Activated B cell treated with CpG ODN at 0.5 μM for 24 hours (primary cell): ENCODE results near the gene RUSC1. TPM values are rescaled to one million over a fixed set of nuclear protein-coding genes. Genes with fewer than 3 reads are reported as not detected.

Source experiments
- ATAC-seq: fragments of 200-7000 bp; cut with Tn5 transposase; one replicate; pipeline ENCODE4 v1.10.0; 2021; ENCODE audit warnings: low read depth, mild to moderate bottlenecking, moderate library complexity
- CTCF ChIA-PET: fragments of 350-600 bp; sonication (Branson Sonifier 250); formaldehyde crosslinking; loops from one replicate; lab custom pipeline; 2021; ENCODE audit warnings: antibody characterized with exemption; lab: Charles Lee
- POLR2A ChIA-PET: fragments of 350-600 bp; sonication (Branson Sonifier 250); formaldehyde crosslinking; loops from one replicate; lab custom pipeline; 2021; ENCODE audit warnings: antibody characterized with exemption; lab: Charles Lee
- DNase-seq: peaks from one replicate; pipeline ENCODE4 v3.0.0; 2022
- H3K27ac Mint-ChIP-seq: one replicate; pipeline ENCODE4 v1.8.0; 2020; ENCODE audit warnings: mixed read lengths
- H3K27me3 Mint-ChIP-seq: one replicate; pipeline ENCODE4 v1.8.0; 2021; ENCODE audit warnings: mixed read lengths
- H3K36me3 Mint-ChIP-seq: one replicate; pipeline ENCODE4 v1.8.0; 2021; ENCODE audit warnings: low read depth, mixed read lengths
- H3K4me1 Mint-ChIP-seq: one replicate; pipeline ENCODE4 v1.8.0; 2021; ENCODE audit warnings: mixed read lengths
- H3K4me3 Mint-ChIP-seq: one replicate; pipeline ENCODE4 v1.8.0; 2020; ENCODE audit warnings: mild to moderate bottlenecking, mixed read lengths
- H3K9me3 Mint-ChIP-seq: one replicate; pipeline ENCODE4 v1.8.0; 2020; ENCODE audit warnings: mixed read lengths
- intact Hi-C: fragments of 100-400 bp; cut with micrococcal nuclease; formaldehyde crosslinking; loops from one replicate; pipeline ENCODE4 v1.15.1; 2024
- total RNA-seq: library from RNA; stranded (reverse); gene quantifications from 2 replicates; pipeline ENCODE4 v1.2.3, GENCODE V29; 2022
- TF ChIP-seq, protein P1 (sequence below): fragments of 200-600 bp; IDR thresholded peaks from one replicate; pipeline ENCODE4 v1.8.0; 2022; ENCODE audit warnings: antibody characterized with exemption, mild to moderate bottlenecking

Gene RUSC1
- total RNA-seq, 1 donor from 2014 or later = 15.0 TPM

DNA sequence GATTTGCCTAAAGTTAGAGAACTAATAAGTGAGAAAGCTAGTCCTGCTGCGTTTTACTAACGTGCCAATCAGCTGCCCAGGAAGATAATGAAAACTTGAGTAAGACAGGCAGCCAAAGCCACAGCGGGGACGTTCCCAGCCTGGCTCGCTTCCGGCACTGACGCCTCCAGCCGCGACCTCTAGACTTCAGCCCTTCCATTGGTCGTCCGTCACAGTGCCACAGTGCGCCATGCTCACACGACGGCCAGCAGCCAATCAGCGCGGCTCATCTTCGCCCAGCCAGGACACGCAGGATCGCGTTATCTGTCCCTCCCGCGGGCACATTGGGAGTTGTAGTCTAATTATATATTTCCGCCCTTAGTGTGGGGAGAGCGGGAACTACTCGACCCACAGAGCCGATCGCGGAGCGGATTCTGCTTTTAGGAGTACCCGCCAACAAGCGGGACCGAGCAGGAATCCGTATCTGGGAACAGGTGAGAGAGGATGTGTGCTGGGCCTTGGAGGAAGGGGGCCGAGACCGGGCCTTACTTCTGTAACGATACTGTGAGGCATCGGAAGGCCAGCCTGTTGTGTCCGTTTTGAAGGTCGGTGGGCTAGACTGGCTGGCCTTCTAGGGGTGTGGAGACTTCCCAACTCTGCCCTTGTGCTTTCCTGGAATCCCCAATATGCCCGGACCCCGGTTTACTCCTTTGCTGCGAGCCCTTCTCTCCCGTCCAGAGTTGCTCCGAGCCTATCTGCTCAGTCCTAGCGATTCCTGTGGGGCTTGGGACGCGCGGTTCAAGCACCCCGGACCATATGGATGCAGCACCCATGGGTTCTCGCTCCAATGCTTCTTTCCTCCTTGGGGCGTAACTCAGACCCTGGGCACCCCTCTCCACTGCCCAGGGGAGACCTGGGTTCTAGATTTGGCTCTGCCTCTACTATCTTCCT is 11.9 kb upstream of the RUSC1 start, which contains the start of gene FDPS:
Gene FDPS (plus strand): TSS at position 374 of the 930 bp plus-strand sequence. CDS start 924 bp downstream, outside the sequence.
- CTCF ChIA-PET = interaction anchor here (0.6 to 2.5 kb wide), 8 partner anchors 12 to 195 kb away, joined by 3 to 23 read pairs (median 4); partner anchors contain the start of genes CLK2 and RUSC1

DNA sequence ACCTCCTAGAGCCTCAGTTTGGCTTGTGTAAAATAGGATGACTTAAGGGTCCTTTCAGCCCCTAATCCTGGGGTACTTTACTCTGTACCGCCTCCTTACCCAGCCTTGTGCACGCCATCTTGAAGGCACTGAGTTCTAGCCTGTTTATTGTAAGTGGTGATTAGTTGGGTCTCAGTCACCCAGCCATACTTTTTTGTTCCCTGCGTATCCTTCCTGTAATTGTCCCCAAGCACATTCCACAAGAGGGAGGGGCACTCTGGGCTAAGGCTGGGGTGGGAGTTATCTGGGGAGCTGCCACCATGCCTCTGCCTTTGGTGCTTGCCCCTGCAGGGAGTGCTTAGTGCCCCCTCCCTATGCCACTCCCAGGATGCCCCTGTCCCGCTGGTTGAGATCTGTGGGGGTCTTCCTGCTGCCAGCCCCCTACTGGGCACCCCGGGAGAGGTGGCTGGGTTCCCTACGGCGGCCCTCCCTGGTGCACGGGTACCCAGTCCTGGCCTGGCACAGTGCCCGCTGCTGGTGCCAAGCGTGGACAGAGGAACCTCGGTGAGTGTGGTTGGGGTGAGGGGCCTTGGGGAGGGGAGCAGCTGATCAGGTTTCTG is 11.2 kb upstream of the RUSC1 start:
- peak overlapping the region; percentile 94 for H3K4me3 Mint-ChIP-seq
- intact Hi-C loops = no loop called here
- ChIA-PET POLR2A (interaction anchor here (0.6 to 1.3 kb wide), 2 partner anchors 37 to 613 kb away, joined by 5 to 6 read pairs; partner anchors contain the start of gene CLK2), CTCF (no interaction called here)
- TF ChIP-seq, protein P1, sequence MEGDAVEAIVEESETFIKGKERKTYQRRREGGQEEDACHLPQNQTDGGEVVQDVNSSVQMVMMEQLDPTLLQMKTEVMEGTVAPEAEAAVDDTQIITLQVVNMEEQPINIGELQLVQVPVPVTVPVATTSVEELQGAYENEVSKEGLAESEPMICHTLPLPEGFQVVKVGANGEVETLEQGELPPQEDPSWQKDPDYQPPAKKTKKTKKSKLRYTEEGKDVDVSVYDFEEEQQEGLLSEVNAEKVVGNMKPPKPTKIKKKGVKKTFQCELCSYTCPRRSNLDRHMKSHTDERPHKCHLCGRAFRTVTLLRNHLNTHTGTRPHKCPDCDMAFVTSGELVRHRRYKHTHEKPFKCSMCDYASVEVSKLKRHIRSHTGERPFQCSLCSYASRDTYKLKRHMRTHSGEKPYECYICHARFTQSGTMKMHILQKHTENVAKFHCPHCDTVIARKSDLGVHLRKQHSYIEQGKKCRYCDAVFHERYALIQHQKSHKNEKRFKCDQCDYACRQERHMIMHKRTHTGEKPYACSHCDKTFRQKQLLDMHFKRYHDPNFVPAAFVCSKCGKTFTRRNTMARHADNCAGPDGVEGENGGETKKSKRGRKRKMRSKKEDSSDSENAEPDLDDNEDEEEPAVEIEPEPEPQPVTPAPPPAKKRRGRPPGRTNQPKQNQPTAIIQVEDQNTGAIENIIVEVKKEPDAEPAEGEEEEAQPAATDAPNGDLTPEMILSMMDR = no peak
- ATAC-seq = no peak
- no peak for DNase-seq
- peaks cover 30% of the 10 kb centered on the region for H3K4me1 Mint-ChIP-seq
- no peaks in the 10 kb centered on the region for H3K27me3 Mint-ChIP-seq
- no peaks in the 10 kb centered on the region for H3K9me3 Mint-ChIP-seq
- peak overlapping the region; percentile 92 for H3K27ac Mint-ChIP-seq
- peaks cover 38% of the 10 kb centered on the region for H3K36me3 Mint-ChIP-seq

More for the DNA sequence above, 11.9 kb upstream of the RUSC1 start, which contains the start of gene FDPS:
- intact Hi-C loops = loop anchor here (1.0 kb wide), 8 partner anchors 15 to 255 kb away; partner anchors contain the start of genes CLK2, HCN3, MTX1 and SCAMP3
- POLR2A ChIA-PET = interaction anchor here (0.6 to 1.9 kb wide), 12 partner anchors 11 to 301 kb away, joined by 3 to 30 read pairs (median 5); partner anchors contain the start of genes CLK2, MSTO1, RUSC1 and SCAMP3
- ATAC-seq (peak; percentile 97), DNase-seq (peak; percentile 87)
- Mint-ChIP-seq H3K4me3 (peak within 1 kb of the TSS; percentile 94), H3K4me1 (peaks cover 32% of the 10 kb centered on the region), H3K9me3 (no peaks in the 10 kb centered on the region), H3K27ac (peak within 1 kb of the TSS; percentile 92), H3K27me3 (no peaks in the 10 kb centered on the region), H3K36me3 (peaks cover 36% of the 10 kb centered on the region)
- TF ChIP-seq, protein P1 = no peak

DNA sequence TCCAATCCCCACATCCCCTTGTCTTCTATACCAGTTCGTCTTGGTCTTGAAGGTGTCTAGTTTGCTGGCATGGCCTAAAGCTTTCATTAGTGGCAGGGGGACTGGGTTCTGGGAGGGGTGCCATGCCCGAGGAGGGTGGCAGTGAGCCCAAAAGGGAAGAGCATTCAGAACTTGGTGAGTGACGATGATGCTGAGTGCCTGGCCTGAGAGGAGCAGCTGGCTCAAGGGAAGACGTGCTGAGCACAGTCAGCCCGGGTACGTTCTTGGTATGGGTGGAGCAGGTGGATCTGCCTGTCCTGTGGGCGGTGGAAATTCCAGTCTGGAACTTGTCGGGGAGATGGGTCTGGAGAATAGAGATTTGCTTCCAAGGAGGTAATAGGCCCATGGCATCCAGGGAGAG is 7.4 kb upstream of the RUSC1 start:
- H3K27me3 Mint-ChIP-seq = no peaks in the 10 kb centered on the region
- ATAC-seq = no peak
- DNase-seq = no peak
- ChIA-PET CTCF (interaction anchor here (0.8 kb wide), 1 partner anchor 10 kb away, joined by 3 read pairs; no protein-coding TSS in a partner anchor), POLR2A (interaction anchor here (1.7 kb wide), 1 partner anchor 10 kb away, joined by 5 read pairs; no protein-coding TSS in a partner anchor)
- intact Hi-C loops = no loop called here
- H3K4me1 Mint-ChIP-seq = peaks cover 21% of the 10 kb centered on the region
- no peak overlapping the region for H3K4me3 Mint-ChIP-seq
- no peaks in the 10 kb centered on the region for H3K9me3 Mint-ChIP-seq
- TF ChIP-seq, protein P1 = no peak
- peaks cover 59% of the 10 kb centered on the region for H3K36me3 Mint-ChIP-seq
- H3K27ac Mint-ChIP-seq = no peak overlapping the region

DNA sequence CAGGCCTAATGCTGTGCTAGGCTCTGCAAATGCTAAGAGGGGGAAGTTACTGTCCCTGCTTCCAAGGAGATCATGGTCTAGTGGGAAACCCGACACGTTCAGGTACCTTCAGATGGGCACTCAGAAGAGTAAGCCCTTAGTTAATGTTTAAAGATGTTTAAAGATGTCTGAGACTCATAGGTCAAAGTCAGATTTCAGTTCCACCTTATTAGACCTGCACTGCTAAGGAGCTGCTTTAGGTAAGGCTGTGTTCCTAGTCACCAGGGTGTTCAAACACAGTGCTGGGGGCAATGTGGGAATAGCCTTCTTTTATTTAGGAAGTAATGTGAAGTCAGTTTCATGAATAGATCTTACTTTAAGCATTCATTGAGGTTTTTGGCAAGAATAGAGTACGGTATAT is 3.8 kb upstream of the RUSC1 start:
- ChIA-PET POLR2A (interaction anchor here (0.6 to 1.0 kb wide), 3 partner anchors 36 to 461 kb away, joined by 4 to 6 read pairs (median 5); partner anchors contain the start of gene CLK2), CTCF (no interaction called here)
- intact Hi-C loops = no loop called here
- H3K4me1 Mint-ChIP-seq = peaks cover 28% of the 10 kb centered on the region
- DNase-seq (no peak), ATAC-seq (no peak)
- no peaks in the 10 kb centered on the region for H3K27me3 Mint-ChIP-seq
- no peaks in the 10 kb centered on the region for H3K9me3 Mint-ChIP-seq
- H3K27ac Mint-ChIP-seq = no peak overlapping the region
- peaks cover 54% of the 10 kb centered on the region for H3K36me3 Mint-ChIP-seq
- TF ChIP-seq, protein P1 = no peak
- H3K4me3 Mint-ChIP-seq = no peak overlapping the region
